IMR-90 (cell line): Measurements from ENCODE around the gene SPARCL1.

Experiments
- CEBPB ChIP-seq: IDR thresholded peaks from 2 replicates; pipeline ENCODE4 v1.6.1; 2012; ENCODE audit warnings: low read depth, low read length, improper control_type of control experiment
- CHD1 ChIP-seq: IDR thresholded peaks from 2 replicates; pipeline ENCODE4 v1.6.1; 2012; ENCODE audit warnings: low read depth, low read length, improper control_type of control experiment
- FOS ChIP-seq: fragments of 150-350 bp; IDR thresholded peaks from 2 replicates; pipeline ENCODE4 v1.6.1; 2016; ENCODE audit warnings: low read depth, low read length
- MAFK ChIP-seq: IDR thresholded peaks from 2 replicates; pipeline ENCODE4 v1.6.1; 2012; ENCODE audit warnings: low read depth, low read length, improper control_type of control experiment
- MAZ ChIP-seq: IDR thresholded peaks from 2 replicates; pipeline ENCODE4 v1.6.1; 2012; ENCODE audit warnings: low read depth, mild to moderate bottlenecking, low read length, improper control_type of control experiment, moderate library complexity, borderline replicate concordance
- MXI1 ChIP-seq: IDR thresholded peaks from 2 replicates; pipeline ENCODE4 v1.6.1; 2012; ENCODE audit warnings: low read depth, mild to moderate bottlenecking, low read length, moderate library complexity, borderline replicate concordance
- NFE2L2 ChIP-seq: fragments of 150-350 bp; IDR thresholded peaks from 2 replicates; pipeline ENCODE4 v1.6.1; 2016; ENCODE audit warnings: low read depth, mild to moderate bottlenecking, low read length
- POLR2A ChIP-seq: IDR thresholded peaks from 2 replicates; pipeline ENCODE4 v1.6.1; 2012; ENCODE audit warnings: mild to moderate bottlenecking, low read depth, low read length
- RAD21 ChIP-seq: IDR thresholded peaks from 2 replicates; pipeline ENCODE4 v1.6.1; 2012; ENCODE audit warnings: low read length, improper control_type of control experiment
- RFX5 ChIP-seq: IDR thresholded peaks from 2 replicates; pipeline ENCODE4 v1.8.0; 2012; ENCODE audit warnings: low read depth, mild to moderate bottlenecking, low read length, moderate library complexity
- SMC3 ChIP-seq: fragments of 150-350 bp; IDR thresholded peaks from 2 replicates; pipeline ENCODE4 v1.6.1; 2016; ENCODE audit warnings: low read depth, mild to moderate bottlenecking, antibody characterized with exemption, low read length, moderate library complexity
- TF ChIP-seq, protein P1 (sequence below): conservative IDR thresholded peaks from 2 replicates; pipeline ENCODE4 v1.5.1; 2012; ENCODE audit warnings: mild to moderate bottlenecking, low read depth, low read length, improper control_type of control experiment
- TF ChIP-seq, protein P2 (sequence below): fragments of 150-350 bp; IDR thresholded peaks from 2 replicates; pipeline ENCODE4 v1.6.1; 2016; ENCODE audit warnings: low read depth, mild to moderate bottlenecking, low read length, moderate library complexity, borderline replicate concordance
- TF ChIP-seq, protein P3 (sequence below): fragments of 150-350 bp; IDR thresholded peaks from 2 replicates; pipeline ENCODE4 v1.6.1; 2017; ENCODE audit warnings: mild to moderate bottlenecking, antibody characterized with exemption, low read length, low read depth

DNA sequence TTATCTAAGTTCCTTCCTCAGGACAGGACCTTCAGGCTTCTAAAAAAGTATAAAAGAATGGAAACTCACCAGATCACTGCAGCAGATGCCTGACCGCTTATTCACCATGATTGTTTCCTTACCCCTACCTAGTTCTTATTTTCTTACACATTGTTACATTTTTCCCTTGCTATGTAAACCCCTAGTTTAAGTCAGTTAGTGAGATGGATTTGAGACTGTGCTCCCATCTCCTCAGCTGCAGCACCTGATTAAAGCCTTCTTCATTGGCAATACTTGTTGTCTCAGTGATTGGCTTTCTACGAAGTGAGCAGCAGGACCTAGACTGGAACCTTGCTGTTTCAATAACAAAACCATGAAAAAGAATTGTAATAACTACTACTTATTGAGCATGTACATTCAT, 4.7 kb downstream of the SPARCL1 start:
- TF ChIP-seq, protein P1, sequence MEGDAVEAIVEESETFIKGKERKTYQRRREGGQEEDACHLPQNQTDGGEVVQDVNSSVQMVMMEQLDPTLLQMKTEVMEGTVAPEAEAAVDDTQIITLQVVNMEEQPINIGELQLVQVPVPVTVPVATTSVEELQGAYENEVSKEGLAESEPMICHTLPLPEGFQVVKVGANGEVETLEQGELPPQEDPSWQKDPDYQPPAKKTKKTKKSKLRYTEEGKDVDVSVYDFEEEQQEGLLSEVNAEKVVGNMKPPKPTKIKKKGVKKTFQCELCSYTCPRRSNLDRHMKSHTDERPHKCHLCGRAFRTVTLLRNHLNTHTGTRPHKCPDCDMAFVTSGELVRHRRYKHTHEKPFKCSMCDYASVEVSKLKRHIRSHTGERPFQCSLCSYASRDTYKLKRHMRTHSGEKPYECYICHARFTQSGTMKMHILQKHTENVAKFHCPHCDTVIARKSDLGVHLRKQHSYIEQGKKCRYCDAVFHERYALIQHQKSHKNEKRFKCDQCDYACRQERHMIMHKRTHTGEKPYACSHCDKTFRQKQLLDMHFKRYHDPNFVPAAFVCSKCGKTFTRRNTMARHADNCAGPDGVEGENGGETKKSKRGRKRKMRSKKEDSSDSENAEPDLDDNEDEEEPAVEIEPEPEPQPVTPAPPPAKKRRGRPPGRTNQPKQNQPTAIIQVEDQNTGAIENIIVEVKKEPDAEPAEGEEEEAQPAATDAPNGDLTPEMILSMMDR: no peak
- TF ChIP-seq RAD21 (no peak), POLR2A (no peak), CHD1 (no peak), RFX5 (no peak), MXI1 (no peak), MAFK (no peak), CEBPB (no peak), SMC3 (no peak), NFE2L2 (no peak), MAZ (no peak), FOS (no peak)
- TF ChIP-seq, protein P2, sequence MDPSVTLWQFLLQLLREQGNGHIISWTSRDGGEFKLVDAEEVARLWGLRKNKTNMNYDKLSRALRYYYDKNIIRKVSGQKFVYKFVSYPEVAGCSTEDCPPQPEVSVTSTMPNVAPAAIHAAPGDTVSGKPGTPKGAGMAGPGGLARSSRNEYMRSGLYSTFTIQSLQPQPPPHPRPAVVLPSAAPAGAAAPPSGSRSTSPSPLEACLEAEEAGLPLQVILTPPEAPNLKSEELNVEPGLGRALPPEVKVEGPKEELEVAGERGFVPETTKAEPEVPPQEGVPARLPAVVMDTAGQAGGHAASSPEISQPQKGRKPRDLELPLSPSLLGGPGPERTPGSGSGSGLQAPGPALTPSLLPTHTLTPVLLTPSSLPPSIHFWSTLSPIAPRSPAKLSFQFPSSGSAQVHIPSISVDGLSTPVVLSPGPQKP: no peak
- TF ChIP-seq, protein P3, sequence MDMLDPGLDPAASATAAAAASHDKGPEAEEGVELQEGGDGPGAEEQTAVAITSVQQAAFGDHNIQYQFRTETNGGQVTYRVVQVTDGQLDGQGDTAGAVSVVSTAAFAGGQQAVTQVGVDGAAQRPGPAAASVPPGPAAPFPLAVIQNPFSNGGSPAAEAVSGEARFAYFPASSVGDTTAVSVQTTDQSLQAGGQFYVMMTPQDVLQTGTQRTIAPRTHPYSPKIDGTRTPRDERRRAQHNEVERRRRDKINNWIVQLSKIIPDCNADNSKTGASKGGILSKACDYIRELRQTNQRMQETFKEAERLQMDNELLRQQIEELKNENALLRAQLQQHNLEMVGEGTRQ: no peak
